AG04449 (cell line): Measurements from ENCODE around the gene GZMM.

ENCODE experiments used
- CTCF ChIA-PET: fragments of 350-600 bp; formaldehyde crosslinking; extraction: SDS; loops from one replicate; lab custom pipeline; 2021; ENCODE audit warnings: antibody characterized with exemption; lab: Yijun Ruan, JAX
- POLR2A ChIA-PET: fragments of 400-600, 350-600 bp; formaldehyde crosslinking; extraction: SDS; loops from one replicate; lab custom pipeline; 2020; ENCODE audit warnings: antibody characterized with exemption, inconsistent platforms; lab: Yijun Ruan, JAX
- DNase-seq: peaks from one replicate; pipeline ENCODE4 v3.0.0-alpha.2; 2010; ENCODE audit warnings: low read depth, low spot score
- H3K4me3 ChIP-seq: 2 replicates; pipeline ENCODE4 v1.5.1; 2011; ENCODE audit warnings: low read depth, mild to moderate bottlenecking, control low read depth, low read length
- CTCF ChIP-seq: IDR thresholded peaks from one replicate; pipeline ENCODE4 v1.5.1; 2011; ENCODE audit warnings: mild to moderate bottlenecking, moderate library complexity, low read length, control low read depth, inconsistent platforms; ENCODE audit not compliant: insufficient read depth; ENCODE audit errors: missing control alignments

GZMM gene

GRCh38 chr19:543910-544608 lies at the start of gene GZMM:
GZMM (plus strand) TSS chr19:544053; CDS start chr19:544072, 19 bp downstream.
- no peak for TF ChIP-seq CTCF
- no peak within 1 kb of the TSS for H3K4me3 ChIP-seq
- no peak for DNase-seq
- POLR2A ChIA-PET = no interaction called here
- CTCF ChIA-PET = no interaction called here

GRCh38 chr19:494171-495080 lies 49.4 kb upstream of the GZMM start:
- POLR2A ChIA-PET = interaction anchor here (0.6 kb wide), 1 partner anchor 8 kb away, joined by 3 read pairs; no protein-coding TSS in a partner anchor

GRCh38 chr19:495081-495401 lies 48.8 kb upstream of the GZMM start:
- POLR2A ChIA-PET = interaction anchor here (0.6 kb wide), 1 partner anchor 8 kb away, joined by 3 read pairs; no protein-coding TSS in a partner anchor
- CTCF ChIA-PET = interaction anchor here (3.7 to 7.1 kb wide), 2 partner anchors 10 to 16 kb away, joined by 24 to 88 read pairs; partner anchors contain the start of gene TPGS1
- no peak for TF ChIP-seq CTCF
- DNase-seq = no peak
- no peak overlapping the region for H3K4me3 ChIP-seq

More at GRCh38 chr19:494171-495080, 49.4 kb upstream of the GZMM start:
- DNase-seq = no peak
- TF ChIP-seq CTCF = no peak
- CTCF ChIA-PET = interaction anchor here (3.7 to 7.1 kb wide), 2 partner anchors 11 to 16 kb away, joined by 24 to 88 read pairs; partner anchors contain the start of gene TPGS1
- H3K4me3 ChIP-seq = no peak overlapping the region

GRCh38 chr19:495402-496111 lies 48.3 kb upstream of the GZMM start:
- no peak for DNase-seq
- TF ChIP-seq CTCF = peak; percentile 76
- POLR2A ChIA-PET = interaction anchor here (0.6 kb wide), 1 partner anchor 9 kb away, joined by 3 read pairs; no protein-coding TSS in a partner anchor
- no peak overlapping the region for H3K4me3 ChIP-seq
- CTCF ChIA-PET = interaction anchor here (3.7 to 7.1 kb wide), 2 partner anchors 10 to 15 kb away, joined by 24 to 88 read pairs; partner anchors contain the start of gene TPGS1

GRCh38 chr19:496112-496665 lies 47.7 kb upstream of the GZMM start, which contains the start of gene MADCAM1:
MADCAM1 (plus strand) TSS chr19:496486; CDS start chr19:496500, 14 bp downstream.
- no peak within 1 kb of the TSS for H3K4me3 ChIP-seq
- TF ChIP-seq CTCF = no peak
- DNase-seq = no peak
- POLR2A ChIA-PET = no interaction called here
- CTCF ChIA-PET = interaction anchor here (3.7 to 7.1 kb wide), 2 partner anchors 9 to 14 kb away, joined by 24 to 88 read pairs; partner anchors contain the start of gene TPGS1
